ENCODE data around the gene RPL27. TPM values are rescaled to one million over a fixed set of nuclear protein-coding genes. Genes with fewer than 3 reads are reported as not detected.
"Not testable (repeated sequence)": the region's sequence is repeated elsewhere in the genome, so short reads cannot be mapped to it uniquely, and the experiment has no call there.

The RPL27 gene
- total RNA-seq, 1 experiment from 2014 or later, result 547 TPM

DNA sequence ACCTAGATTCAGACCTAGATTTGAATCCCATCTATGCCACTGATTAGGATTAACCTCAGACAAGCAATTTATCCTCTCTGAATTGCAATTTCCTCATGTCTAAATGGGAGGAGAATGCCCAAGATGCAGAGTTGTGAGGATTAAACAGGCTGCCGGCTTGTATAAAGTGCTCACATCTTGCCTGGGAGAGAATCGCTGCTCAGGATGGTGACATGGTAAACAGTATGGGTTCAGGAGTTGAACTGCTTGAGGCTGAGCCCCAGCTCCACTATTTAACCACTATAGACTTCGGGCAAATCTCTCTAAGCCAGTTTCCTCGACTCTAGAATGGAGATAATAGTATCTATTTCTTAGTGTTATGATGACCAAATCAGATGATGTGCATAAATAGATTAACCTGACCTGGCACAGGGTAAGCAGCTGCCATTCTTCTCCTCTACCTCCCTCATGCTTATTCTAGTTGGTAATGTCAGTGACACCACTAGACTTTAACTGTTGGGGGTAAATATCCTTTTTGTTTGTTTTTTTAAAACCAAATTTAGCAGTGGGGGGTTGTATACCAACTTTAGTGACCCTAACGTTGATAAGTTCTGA, 732 bp upstream of the RPL27 start:
- no peak overlapping the region for H3K27ac ChIP-seq (ENCODE audit: low read depth, low read length, poor library complexity, severe bottlenecking)
- no peaks in the 10 kb centered on the region for H3K9me3 ChIP-seq (ENCODE audit: low read depth, low read length, poor library complexity, severe bottlenecking)
- CTCF ChIA-PET, result interaction anchor here (0.6 to 1.5 kb wide), 3 partner anchors 27 to 83 kb away, joined by 3 to 4 read pairs (median 3); partner anchors contain the start of gene AARSD1
- H3K4me3 ChIP-seq (ENCODE audit: low read depth, low read length, poor library complexity, severe bottlenecking), result peak overlapping the region; percentile 92
- H3K4me1 ChIP-seq (ENCODE audit: insufficient read depth, low read length, poor library complexity, severe bottlenecking), result peaks cover 6% of the 10 kb centered on the region
- DNase-seq (ENCODE audit: low spot score), result no peak
- intact Hi-C loops (cut with micrococcal nuclease; ENCODE audit: unreplicated experiment), result no loop called here
- H3K36me3 ChIP-seq (ENCODE audit: insufficient read depth, low read length, poor library complexity, severe bottlenecking), result peaks cover 22% of the 10 kb centered on the region
- POLR2A ChIA-PET (ENCODE audit: low non-redundant PET), result interaction anchor here (0.7 to 0.9 kb wide), 4 partner anchors 9 to 318 kb away, joined by 3 to 17 read pairs (median 6); partner anchors contain the start of gene IFI35
- no peaks in the 10 kb centered on the region for H3K27me3 ChIP-seq (replicated peaks; ENCODE audit: insufficient read depth, low read depth, low read length, poor library complexity)
- no TSS peak for BruUV-seq (replicated peaks)
- no peak for TF ChIP-seq EZH2 (IDR thresholded peaks at IDR 0.05; ENCODE audit: borderline replicate concordance, low read depth, low read length, poor library complexity, severe bottlenecking)
- no peak for TF ChIP-seq CTCF (conservative IDR thresholded peaks at IDR 0.05; ENCODE audit: low read depth, low read length)

DNA sequence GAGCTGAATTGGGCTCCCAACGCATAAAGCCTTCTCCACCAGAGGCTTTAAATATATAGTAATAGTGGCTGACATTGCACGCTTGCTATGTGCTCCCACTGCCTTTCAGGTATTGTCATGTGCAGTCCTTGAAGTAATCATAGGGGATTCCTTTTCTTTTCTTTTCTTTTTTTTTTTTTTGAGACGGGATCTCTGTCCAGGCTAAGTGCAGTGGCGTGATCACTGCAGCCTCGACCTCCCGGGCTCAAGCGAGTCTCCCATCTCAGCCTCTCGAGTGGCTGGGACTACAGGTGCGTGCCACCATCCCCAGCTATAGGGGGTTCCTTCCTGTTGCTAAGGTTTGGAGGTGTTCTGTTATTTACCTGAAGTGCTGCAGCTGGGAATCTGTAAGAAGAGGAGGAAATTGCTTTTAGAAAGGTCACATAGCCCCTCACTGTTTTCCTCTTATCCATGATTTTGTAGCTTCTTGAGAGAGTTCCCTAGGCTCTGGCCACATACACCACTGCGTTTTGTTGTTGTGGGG, 845 bp downstream of the RPL27 start:
- Histone ChIP-seq H3K36me3 (ENCODE audit: insufficient read depth, low read length, poor library complexity, severe bottlenecking) (peaks cover 33% of the 10 kb centered on the region), H3K9me3 (ENCODE audit: low read depth, low read length, poor library complexity, severe bottlenecking) (no peaks in the 10 kb centered on the region), H3K27me3 (replicated peaks; ENCODE audit: insufficient read depth, low read depth, low read length, poor library complexity) (no peaks in the 10 kb centered on the region), H3K4me3 (ENCODE audit: low read depth, low read length, poor library complexity, severe bottlenecking) (peak overlapping the region; percentile 92), H3K27ac (ENCODE audit: low read depth, low read length, poor library complexity, severe bottlenecking) (peak overlapping the region; percentile 92), H3K4me1 (ENCODE audit: insufficient read depth, low read length, poor library complexity, severe bottlenecking) (peaks cover 6% of the 10 kb centered on the region)
- no peak for TF ChIP-seq CTCF (conservative IDR thresholded peaks at IDR 0.05; ENCODE audit: low read depth, low read length)
- no peak for TF ChIP-seq EZH2 (IDR thresholded peaks at IDR 0.05; ENCODE audit: borderline replicate concordance, low read depth, low read length, poor library complexity, severe bottlenecking)
- BruUV-seq (replicated peaks), result no TSS peak
- intact Hi-C loops (cut with micrococcal nuclease; ENCODE audit: unreplicated experiment), result no loop called here
- ChIA-PET CTCF (interaction anchor here (1.5 kb wide), 1 partner anchor 25 kb away, joined by 3 read pairs; no protein-coding TSS in a partner anchor), POLR2A (ENCODE audit: low non-redundant PET) (no interaction called here)
- DNase-seq (ENCODE audit: low spot score), result no peak

DNA sequence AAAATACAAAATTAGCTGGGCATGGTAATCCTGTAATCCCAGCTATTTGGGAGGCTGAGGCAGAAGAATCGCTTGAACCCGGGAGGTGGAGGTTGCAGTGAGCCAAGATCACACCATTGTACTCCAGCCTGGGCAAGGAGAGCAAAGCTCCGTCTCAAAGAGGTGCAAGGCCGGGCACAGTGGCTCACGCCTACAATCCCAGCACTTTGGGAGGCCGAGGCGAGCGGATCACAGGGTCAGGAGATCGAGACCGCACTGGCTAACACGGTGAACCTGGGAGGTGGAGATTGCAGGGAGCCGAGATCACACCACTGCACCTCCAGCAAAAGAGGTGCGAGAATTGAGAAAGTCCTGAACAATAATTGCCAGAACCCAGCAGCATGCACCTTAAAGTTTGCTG, 2.7 kb downstream of the RPL27 start:
- intact Hi-C loops (cut with micrococcal nuclease; ENCODE audit: unreplicated experiment); H3K9me3 ChIP-seq (ENCODE audit: low read depth, low read length, poor library complexity, severe bottlenecking); H3K4me1 ChIP-seq (ENCODE audit: insufficient read depth, low read length, poor library complexity, severe bottlenecking); BruUV-seq (replicated peaks); H3K4me3 ChIP-seq (ENCODE audit: low read depth, low read length, poor library complexity, severe bottlenecking); CTCF ChIA-PET; DNase-seq (ENCODE audit: low spot score); H3K27me3 ChIP-seq (replicated peaks; ENCODE audit: insufficient read depth, low read depth, low read length, poor library complexity); POLR2A ChIA-PET (ENCODE audit: low non-redundant PET): not testable (repeated sequence)
- Histone ChIP-seq H3K27ac (ENCODE audit: low read depth, low read length, poor library complexity, severe bottlenecking) (peak overlapping the region; percentile 23), H3K36me3 (ENCODE audit: insufficient read depth, low read length, poor library complexity, severe bottlenecking) (peaks cover 33% of the 10 kb centered on the region)

All from A673 (cell line).